GM21360 (cell line): ENCODE data around the gene NOTCH1.

Source experiments
- ATAC-seq: cut with Tn5 transposase; IDR thresholded peaks from one replicate; pipeline ENCODE4 v1.9.1; 2021; ENCODE audit warnings: mild to moderate bottlenecking, moderate library complexity; ENCODE audit not compliant: unreplicated experiment

Gene NOTCH1

DNA sequence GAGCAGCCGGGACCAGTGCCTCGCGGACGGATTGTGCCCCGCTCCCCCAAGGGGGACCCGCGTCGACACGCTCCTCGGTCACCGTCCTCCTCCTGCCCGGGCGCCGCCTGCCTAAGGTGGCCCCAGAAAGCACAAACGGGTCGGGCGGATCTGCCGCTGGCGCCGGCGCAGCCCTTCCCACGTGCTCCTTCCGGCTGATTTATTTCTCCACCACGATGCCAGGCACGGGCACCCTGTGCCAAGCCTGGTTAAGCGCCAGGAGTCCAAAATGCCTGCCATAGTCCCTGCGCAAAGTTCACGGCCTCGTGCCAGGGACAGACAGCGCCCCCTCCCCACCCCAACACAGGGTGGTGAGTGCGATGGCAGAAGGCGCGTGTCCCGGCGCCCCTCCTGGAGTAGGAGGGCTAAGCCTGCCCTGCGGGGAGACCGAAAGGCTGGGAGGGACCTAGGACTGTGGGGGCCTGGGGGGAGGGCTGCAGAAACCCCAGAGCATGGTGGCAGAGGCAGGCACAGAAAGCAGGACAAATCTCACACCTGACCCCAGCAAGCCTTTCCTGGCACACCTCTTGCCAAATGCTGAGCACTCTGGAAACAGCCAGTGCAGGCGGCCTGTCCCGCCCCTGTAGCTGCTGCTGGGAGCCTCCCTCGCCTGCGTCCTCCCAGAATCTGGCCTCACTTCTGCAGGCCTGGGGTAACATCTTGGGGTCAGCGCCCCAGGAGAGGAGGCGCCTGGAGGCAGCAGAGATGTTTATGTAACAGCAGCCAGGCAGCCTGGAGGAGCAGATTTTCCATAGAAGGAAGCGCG, 1.1 kb upstream of the NOTCH1 start:
- ATAC-seq, result no peak

DNA sequence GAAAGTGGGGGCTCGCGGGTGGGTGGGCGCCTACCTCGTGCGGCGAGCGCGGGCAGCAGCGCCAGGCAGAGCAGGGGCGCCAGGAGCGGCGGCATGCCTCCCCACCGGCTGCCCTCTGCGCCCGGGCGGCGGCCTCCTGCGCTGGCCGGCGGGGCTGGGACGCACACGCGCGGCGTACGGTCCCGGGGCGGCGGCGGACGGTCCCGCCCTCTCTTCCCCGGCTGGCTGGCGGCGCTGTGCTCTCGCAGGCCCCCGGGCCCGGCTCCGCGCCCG, 220 bp downstream of the NOTCH1 start:
- ATAC-seq, result no peak

DNA sequence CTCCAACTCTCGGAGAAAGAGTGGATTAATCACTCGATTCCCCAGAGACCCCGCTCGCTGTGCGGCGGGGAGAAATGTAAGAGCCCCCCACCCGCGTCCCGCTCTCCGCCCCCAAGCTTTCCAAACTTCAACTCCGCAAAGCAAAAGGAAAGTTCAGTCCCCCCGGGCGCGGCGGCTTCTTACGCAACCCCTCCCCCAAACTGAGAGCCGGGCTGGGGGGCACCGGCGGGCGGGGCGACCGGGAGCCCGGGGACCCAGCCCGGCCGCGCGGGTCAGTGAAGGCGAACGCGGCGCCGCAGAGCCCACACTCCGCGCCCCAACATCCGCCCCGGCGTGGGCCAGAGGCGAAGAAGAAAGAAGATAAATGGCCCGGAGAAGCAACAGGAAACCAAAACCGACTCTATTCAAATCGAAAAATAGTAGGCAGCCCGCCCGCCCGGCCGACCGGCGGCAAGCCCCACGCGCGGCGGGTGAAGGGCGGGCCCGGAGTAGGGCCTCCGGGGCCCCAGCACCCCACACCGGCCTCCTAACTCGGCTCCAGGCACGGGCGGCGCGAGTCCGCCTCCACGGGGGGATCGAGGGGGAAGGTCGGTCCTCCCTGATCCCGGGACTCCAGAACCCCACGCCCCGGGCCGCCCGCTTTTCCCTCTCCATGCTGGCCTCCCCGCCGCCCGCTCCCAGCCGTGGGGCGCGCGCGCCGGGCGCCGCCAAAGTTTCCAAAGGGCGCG, 720 bp downstream of the NOTCH1 start:
- peak; percentile 27 for ATAC-seq

DNA sequence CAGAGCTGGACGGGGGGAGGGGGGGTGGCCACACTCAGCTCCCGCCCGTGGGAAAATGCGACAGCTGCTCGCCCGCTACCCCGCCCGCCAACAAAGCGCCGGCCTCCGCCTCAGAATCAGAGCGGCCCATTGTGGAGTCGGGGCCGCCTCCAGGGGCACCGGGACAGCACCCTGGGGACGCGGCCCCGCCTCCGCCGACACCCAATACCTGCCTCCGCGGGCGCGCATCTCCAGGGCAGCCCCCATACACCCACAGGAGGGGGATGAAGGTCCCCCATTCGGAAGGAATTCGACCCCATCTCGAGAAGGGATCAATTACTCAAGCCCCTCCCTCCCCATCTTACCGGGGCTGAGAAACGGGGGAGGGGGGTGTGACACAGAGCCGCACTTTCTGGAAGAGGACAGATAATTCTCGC, 1.3 kb downstream of the NOTCH1 start:
- ATAC-seq, result no peak

DNA sequence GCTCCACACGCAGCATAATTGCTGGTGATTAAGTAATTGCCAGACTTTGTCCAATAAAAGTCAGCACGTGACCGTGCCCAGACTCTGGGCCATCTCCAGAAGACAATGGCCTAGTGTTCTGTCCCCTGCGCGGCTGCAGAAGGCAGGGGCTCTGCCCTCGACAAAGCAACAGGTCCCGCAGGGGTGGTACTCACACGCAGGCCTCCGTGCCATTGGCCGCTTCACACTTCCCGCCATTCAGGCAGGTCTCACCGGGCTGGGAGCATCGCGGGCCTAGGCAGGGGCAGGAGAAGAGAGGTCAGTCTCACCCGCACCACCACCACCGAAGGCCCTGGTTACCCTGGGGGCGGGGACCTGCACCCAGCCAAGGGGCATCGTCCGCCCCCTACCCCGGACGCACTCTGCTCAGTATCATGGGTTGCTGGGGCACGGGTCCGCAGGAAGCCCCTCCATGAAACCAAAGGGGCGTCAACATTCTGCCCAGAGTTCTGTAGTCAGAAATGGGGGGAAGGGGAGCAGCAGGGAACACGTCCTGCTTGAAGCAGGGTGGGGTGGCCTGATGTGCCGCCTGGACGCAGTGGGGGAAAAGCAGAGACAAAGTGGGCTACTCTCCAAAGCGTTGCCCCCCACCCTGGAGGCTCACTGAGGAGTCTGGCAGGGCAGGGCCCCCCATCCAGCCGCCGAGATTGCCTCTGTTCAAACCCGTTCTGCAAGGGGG, 1.9 kb downstream of the NOTCH1 start:
- ATAC-seq, result no peak

DNA sequence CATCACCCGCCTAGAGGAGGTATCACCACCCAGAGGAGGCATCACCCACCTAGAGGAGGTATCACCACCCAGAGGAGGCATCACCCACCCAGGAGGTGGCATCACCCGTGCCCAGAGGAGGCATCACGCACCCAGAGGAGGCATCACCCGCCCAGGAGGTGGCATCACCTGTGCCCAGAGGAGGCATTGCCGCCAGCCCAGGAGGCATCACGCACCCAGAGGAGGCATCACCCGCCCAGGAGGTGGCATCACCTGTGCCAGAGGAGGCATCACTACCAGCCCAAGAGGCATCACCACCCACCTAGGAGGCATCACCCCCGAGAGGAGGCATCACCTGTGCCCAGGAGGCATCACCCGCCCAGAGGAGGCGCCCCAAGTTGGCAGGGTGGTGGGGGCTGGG, 2.6 kb downstream of the NOTCH1 start:
- ATAC-seq, result no peak

DNA sequence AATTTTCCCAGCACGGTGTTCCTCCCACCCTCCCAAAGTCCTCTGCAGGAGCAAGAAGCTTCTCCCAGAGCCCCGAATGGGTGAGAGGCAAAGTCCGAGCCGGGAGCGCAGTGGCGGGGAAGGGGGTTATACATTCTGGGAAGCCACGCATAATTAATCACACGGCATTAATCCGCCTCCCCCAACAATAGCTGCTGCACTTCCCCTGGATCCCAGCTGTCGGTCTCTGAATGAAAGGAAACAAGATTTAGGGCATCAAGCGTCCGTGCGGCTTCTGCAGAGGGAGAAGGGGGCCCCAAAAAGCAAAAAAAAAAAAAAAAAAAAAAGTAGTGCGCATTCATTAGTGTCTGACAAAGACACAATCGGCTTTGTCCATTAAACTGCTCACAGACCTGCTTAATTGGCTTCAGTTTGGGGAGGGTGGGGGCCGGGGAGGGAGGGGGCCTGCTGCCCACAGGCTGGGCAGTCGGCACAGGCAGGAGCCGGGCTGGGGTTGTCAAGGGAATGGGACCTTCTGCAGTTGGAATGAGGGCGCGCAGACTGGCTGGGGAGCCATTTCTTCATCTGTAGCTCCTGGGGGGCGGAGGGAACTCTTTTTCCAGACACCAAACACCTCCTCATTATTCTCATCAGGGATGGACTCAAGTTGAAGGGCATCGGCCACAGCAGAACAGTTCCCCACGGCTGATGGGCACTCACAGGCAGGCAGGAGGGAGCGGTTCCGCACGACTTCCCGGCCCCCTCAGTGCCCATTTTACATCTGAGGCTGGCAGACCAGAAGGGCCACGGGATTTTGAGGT, 3.4 kb downstream of the NOTCH1 start:
- ATAC-seq, result no peak

DNA sequence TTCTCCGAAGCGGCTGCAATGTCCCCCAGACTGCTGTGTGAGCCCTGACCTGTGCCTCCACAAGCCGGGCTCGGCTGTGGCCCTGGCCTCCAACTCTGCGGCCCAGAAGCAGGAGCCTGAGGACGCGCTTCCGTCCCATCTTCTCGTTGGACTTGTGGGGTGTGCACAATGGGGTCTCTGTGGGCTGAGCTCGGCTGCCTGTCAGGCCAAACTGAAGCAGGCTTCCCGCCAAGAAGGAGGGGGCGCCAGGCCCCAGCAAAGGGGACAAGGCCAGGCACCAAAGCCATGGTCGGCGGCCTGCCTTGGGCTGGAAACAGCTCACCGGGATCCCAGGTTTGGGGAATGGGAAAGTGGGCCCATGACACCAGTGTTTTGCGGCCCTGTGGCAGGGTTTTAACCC, 4.1 kb downstream of the NOTCH1 start:
- no peak for ATAC-seq

DNA sequence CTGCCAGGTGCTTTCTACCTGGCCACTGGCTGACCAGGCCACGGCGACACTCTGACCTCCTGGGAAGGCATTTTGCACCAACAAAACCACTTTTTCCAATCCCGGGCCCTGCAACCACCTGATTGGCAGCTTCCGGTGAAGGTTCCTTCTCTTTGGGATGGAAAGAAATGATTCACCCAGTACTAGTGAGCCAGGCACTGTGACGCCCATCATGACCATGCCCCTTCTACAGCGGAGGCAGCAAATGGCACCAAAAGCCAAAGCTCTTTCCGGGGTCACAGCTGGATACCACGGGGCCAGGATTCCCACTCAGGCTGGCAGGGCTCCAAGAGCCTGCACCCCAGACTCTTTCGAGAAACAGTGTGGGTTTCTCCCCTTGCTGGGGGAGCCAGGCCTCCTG, 4.7 kb downstream of the NOTCH1 start:
- ATAC-seq, result no peak

DNA sequence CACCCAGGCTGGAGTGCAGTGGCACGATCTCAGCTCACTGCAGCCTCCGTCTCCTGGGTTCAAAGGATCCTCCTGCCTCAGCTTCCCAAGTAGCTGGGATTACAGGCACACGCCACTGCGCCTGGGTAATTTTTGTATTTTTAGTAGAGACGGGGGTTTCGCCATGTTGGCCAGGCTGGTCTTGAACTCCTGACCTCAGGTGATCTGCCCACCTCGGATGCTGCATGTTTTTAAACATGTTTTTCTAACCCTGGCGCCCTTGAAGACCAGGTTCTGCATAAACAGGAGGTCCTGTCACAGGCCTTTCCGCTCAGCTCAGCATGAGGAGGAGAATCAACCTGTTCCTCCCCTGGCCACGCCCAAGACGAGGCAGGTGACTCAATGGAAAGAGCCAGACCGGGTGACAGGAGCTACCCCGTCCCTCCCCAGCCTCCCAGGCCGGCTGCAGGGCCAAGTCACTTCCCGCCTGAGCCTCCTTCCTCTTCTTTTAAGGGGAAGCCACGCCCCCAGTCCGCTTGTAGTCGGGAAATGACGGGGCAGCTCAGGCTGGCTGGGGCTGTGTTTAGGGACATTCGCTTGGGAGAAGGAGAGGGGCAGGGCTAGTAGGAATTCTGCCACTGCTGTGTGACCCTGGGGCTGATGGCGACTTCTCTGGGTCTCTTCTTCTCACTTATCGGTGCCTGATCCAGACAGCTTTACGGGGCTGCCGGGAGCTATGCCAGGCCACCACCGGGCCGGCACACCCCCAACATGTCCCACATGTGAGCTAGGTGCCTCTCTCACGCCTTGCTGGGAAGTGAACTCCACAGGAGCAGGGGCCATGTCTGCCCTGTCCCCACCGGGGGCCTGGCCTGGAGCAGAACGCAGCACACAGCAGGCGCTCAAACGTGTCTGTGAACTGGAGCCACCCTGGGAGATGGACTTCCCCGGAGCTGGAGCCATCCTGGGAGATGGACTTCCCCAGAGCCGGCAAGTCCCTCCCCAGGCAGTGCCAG, 6.1 kb downstream of the NOTCH1 start:
- peak; percentile 40 for ATAC-seq

DNA sequence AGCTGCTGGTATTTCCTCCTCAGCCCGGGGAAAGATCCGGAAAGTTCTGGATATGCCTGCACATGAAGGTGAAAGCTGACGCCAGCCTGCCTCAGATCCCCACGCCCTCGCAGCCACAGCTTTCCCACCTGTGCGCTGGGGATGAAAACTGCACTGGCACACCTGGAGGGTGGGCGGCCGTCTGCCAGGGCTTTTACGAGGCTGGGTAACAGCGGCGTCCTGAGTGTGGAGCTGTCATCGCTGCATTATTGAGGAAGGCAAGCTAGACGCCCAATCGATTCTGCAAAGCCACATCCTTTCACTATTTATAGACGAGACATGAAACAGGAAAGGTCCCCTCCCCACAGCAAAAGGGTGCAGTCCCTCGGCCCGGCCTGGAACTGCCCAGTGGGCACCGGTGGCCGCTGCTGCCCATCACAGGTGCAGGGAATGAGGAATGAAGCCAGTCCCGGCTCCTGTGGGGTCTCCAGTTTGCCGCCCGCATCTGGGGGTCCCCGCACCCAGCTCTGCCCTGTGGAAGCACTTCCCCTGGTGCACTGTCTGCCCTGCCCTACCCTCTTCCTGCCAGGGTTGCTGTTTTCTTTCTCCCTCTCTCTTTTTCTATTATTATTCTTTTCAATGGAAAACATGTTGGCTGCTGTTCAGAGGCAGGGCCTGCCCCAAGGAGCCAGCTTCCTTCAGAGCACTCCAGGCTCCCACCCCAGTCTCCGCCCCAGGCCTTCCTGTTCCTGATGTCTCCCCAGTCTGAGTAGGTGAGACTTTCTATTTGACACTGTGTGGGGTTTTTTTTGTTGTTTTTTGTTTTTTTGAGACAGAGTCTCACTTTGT, 7.0 kb downstream of the NOTCH1 start:
- ATAC-seq, result no peak

DNA sequence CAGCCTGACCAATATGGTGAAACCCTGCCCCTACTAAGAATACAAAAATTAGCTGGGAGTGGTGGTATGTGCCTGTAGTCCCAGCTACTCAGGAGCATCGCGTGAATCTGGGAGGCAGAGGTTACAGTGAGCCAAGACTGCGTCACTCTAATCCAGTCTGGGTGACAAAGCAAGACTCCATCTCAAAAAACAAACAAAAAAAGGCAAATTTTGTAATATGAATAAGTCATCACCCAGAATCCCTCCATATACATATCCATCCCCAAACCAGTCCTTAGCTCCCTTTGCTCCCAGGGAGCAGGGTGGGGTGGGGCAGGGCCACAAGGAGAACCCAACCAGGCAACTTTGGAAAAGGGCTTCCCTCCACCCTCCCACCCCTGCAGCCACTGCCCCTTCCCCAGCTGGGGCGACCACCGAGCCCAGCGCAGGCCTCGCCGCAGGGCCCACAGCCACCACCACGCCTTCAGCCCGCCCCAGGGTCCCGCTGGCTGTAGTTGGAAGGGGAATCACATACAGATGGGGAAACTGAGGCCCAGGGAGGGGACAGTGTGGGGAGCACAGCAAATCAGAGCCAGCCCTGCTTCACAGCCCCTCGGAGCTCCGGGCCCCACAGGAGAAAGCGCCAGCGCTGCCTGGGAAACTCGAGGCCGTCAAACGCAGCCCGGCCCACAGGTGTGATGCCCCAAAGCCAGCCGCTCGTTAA, 7.8 kb downstream of the NOTCH1 start:
- ATAC-seq, result no peak

DNA sequence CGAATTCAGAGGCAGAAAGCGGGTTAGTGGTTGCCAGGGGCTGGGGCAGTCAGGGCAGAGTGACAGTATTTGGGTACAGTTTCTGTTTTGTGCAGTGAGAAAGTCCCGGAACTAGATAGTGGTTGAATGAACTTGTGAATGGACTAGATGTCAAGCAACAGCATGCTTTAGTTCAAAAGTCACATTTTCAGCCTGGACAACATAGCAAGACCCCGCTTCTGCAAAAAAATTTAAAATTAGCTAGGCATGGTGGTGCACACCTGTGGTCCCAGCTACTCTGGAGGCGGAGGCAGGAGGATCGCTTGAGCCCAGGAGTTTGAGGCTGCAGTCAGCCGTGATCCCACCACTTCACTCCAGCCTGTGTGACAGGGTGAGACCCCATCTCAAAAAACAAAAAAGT, 8.4 kb downstream of the NOTCH1 start:
- no peak for ATAC-seq

DNA sequence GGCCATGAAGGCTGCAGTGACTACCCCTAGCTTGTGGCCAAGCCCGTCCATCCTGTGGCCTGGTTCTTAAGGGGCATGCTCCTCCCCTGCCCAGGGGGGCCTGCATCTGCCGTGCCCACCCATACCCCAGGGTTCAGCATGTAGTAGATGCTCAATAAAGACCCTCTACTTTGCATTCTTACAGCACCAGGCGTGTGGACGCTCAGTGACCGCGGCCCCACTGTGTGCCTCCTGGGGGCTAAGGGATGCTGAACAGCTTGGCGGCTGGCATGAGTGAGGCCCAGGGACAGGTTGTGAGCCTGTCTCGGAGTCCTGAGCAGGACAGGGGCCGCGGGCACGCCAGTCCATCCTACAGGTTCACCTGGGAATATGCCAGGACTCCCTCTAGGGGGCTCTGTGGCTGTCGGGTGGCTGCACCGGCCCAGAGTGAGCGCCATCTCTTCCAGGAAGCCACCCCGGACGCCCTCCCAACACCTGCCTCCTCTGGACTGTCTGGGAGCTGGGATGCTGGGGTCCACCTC, 9.1 kb downstream of the NOTCH1 start:
- no peak for ATAC-seq

DNA sequence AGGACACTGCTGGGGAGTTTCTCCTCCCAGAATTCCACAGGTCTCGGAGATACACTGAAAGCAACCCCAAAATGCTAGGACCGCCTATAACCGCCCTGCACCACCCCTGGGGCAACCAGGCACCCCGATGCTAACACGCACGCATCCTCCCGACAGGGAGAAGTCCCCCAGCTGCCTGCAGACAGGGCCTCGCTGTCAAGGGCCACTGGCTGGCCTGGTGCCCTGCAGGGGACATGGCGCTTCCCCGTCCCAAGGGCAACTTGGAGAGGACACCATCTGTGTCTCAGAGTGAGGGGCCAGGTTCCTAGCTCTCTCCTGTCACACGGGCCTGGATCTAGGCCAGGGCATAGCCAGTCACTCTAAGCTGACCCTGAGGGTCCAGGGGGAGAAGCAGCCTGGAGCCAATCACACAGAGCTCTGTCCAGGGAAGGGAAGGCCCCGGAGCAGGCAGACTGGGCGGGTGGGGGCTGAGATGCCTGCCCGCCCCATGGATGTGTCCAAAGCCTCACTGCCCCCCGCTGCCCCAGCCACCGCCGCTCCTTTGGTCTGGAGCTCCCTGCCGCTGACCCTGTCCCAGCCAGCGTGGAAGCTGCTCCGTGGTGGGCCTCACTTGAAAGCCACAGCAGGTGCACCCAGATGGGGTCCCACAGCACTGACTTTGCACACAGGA, 9.7 kb downstream of the NOTCH1 start:
- ATAC-seq, result no peak

DNA sequence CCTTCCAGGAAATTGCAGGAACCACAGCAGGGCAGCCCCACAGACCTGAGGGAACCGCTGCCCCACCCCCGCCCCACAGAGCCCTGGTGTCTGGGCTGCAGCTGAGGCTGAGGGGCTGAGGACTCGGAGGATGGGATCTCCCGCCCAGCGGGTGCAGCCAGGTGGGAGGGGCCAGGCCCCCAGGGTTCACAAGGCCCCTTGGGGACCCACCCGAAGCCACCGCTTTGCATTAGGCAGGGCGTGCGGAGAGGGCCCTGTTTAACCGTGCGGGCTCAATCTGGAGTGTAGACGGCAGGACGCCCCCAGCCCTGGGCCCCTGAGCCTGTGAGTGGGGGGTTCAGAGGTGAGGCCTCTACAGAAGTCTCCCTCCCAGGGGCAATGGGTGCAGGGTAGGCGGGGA, 10.8 kb downstream of the NOTCH1 start:
- ATAC-seq, result no peak

DNA sequence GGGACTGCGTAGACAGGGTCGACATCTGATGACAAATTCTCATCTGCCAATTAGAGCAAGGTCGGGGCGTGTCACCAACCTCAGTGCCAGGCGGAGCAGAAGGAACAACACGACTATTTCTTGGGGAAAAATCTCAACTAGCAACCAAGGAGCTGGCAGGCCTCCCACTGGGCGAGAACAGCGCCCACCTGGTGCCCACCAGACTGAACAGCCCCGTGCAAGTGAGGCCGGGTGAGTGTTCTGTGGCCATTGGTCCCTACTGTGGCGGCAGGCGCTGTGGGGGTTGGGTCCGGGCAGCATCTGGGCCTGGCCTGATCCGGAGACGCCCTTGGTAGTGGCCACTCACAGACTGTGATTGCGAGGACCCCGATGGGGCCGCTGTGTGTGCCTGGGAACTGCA, 11.5 kb downstream of the NOTCH1 start:
- ATAC-seq, result no peak

DNA sequence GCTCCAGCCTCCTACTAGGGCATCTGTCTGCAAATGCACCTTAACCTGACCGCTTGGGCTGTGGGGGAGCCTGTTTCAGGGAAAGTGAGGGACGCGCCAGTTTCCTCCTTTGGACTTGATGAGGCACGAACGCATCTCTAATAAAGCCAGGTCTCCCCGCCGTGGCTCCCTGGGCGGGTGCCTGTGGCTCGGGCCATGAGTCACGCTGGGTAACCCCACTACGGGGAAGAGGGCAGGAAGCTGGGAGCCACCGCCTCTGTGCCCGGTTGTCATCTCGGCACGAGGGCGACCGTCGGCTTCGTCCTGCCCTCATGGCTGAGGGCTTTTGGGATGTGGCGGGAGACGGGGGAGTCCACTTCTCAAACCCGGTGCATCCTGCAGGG, 12.1 kb downstream of the NOTCH1 start:
- ATAC-seq, result no peak
